Stimulated activated CD4-positive, alpha-beta T cell treated with anti-CD3 and anti-CD28 coated beads, Interleukin-15, amount 100 ng/mL, for 24 hours (primary cell): ENCODE results near the gene AGAP2.
"Not testable (repeated sequence)": the region's sequence is repeated elsewhere in the genome, so short reads cannot be mapped to it uniquely, and the experiment has no call there.

Experiments used
- DNase-seq: peaks from one replicate; pipeline ENCODE4 v3.0.0-alpha.2; 2020

Gene AGAP2

DNA sequence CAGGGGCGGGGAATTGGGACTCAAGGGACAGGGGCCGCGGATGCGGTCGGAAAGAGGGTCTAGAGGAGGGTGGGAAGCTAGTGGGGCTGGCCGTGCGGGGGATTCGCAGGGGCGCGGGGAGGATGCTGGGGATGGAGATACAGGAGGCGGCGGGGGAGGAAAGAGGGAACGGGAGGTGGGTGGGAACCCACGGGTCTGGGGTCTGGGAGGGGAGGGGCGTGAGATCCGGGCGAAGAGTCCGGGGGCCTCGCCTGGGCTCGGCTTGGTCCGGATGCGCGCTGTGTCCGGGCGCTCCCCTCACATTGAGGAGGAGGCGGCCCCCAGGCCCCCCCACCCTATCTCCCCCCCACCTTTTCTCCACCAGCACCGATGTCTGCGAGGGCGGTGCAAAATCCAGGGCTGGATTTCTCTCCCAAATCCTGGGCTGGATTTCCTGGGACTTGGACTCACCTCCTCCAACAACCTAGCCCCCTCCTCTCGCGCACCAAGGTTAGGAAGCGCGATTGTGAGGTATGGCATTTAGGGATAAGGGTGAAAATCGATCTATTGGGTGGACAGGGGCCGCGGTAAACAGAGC lies at the start of gene AGAP2:
Gene AGAP2 (minus strand): TSS at position 82 of the 577 bp plus-strand sequence. CDS start 496 bp downstream, outside the sequence.
- DNase-seq = no peak

DNA sequence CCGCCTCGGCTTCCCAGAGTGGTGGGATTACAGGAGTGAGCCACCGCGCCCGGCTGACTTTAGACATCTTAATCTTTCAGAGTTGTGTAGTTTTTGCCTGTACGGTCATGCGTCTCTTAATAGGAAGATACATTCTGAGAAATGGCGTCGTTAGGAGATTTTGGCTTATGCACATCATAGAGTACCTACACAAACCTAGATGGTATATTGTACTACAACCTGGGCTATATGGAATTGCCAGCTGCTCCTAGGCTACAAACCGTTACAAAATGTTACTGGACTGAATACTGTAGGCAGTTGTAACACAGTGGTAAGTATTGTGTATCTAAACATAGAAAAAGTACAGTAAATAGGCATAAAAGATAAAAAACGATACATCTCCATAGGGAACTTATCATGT lies 45.3 kb upstream of the AGAP2 start:
- DNase-seq = no peak

DNA sequence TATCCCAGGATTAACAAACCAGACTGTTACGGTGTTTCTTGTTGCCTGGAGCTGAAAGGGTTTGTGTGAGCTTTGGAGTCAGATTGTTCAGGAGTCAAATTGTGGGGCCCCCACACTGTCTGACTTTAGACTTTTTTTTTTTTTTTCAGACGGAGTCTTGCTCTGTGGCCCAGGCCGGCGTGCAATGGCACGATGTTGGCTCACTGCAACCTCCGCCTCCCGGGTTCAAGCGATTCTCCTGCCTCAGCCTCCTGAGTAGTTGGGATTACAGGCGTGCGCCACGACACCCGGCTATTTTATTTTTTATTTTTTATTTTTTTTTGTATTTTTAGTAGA lies 44.9 kb upstream of the AGAP2 start:
- no peak for DNase-seq

DNA sequence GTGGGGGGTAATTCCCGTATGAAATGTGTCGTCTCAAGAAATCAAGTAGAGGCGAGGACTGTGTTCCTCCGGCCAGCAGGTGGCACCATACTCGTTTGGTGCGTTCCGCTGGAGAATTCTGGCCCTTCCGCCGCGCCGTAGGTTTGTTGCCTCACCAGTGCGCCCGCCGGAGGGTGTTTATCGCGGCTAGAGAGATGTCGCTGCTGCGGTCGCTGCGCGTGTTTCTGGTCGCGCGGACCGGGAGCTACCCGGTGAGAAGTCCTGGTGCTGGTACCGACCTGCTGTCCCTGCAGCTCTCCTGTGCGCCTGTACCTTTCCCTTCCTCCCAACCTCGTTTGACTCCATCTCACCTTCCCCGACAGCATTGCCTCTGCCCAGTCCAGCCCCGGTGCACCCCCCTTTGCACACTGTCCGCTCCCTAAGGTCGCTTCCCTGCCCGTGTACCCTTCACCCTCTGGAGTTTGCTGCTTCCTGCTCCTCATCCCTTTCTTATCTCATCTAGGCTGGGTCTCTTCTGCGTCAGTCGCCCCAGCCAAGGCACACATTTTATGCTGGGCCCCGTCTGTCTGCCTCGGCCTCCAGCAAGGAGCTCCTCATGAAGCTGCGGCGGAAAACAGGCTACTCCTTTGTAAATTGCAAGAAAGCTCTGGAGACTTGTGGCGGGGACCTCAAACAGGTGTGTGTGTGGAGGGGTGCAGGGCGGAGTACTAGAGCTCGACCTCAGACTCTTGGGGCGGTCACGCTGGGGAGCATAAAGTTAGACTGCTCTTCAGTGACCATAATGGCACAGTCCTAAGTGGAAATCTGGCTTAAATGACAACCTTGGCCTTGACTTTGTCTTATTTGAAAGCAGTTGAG lies 44.3 kb upstream of the AGAP2 start, which contains the start of gene TSFM:
Gene TSFM (plus strand): TSS at position 180 of the 858 bp plus-strand sequence. CDS start 15 bp downstream, at position 195.
- DNase-seq = peak; percentile 99

DNA sequence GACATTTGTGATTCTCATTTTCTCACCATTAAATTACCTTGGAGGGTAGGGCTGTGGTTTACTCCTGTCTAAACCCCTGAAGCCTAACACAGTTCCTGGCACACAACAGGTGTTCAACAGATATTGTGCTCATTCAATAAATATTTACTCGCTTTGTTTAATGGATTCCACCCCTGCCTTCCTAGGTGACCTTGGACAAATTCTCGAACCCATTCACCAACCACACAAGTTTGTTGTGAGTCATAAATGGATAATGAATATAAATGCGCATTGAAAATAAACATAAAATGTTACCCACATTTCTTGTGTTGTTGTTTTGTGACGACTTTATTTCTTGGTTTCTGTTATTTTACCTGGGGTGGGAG lies 43.7 kb upstream of the AGAP2 start:
- no peak for DNase-seq

DNA sequence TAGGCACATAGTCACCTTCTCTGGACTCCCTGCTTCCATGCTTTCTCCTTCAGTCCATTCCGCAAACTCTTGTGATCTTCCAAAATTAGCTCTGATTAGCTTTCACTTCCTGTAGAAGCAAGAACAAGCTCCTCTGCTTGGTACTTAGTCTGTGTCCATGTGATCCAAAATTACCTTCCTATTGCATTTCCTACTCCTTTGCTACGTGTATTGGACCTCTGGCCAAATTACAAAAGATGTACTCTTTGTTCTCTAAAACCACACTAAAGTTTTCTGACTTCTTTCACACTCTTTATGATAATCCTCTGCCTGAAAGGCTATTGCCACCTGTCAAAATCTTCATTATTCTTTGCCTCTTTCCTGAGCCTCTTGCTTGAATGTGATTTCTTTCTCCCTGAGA lies 43.3 kb upstream of the AGAP2 start:
- no peak for DNase-seq

DNA sequence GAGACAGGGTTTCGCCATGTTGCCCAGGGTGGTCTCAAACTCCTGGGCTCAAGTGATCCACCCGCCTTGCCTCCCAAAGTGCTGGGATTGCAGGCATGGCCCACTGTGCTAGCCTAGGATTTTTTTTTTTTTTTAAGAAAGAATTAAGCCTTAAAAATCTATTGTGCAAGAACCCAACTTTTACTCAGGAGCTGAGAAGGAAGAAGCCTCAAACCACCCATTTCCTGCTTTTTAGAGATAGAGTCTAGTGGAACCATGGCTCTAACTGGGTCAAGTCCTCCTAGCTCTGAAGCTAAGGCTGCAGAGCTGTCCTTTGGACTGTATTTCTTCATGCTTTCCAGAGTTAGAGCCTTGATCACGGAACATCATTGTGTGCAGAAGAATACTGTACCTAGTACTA lies 42.7 kb upstream of the AGAP2 start:
- DNase-seq = no peak

DNA sequence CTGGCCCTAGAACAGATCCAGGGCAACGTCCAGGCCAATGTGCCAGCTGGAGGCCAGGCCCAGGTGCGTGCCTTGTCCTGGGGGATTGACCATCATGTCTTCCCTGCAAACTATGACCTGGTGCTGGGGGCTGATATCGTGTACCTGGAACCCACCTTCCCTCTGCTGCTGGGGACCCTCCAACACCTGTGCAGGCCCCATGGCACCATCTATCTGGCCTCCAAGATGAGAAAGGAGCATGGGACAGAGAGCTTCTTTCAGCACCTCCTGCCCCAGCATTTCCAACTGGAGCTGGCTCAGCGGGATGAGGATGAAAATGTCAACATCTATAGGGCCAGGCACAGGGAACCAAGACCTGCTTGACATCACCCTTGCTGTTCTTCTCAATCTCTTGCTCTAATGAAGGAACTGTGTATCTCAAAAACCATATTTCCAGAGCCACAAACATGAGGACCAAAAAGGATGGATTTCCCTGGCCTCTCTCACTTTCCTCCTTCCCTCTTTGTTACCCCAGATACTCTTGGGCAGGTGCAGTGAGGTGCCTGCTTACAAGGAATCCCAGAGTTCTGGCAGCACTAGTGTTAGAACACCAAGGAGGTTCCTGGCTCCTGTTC lies 41.8 kb upstream of the AGAP2 start:
- no peak for DNase-seq

DNA sequence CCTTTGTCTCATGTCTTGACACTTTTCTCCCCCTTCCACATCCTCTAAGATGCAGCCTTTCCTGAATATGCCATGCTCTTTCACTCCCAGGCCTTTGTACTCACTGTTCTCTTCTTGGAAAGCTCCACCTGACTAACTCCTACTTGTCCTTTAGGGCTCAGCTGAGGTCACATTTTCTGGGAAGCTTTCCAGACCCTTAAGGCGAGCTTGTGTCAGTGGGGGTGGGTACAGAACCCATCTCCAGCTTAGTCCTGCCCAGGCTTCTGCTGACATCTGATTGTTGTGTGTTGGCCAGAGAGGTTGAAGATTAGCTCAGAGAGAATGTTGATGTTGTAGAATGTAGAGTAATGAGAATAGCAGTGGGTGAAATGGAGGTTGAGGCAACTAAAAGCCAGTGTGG lies 41.2 kb upstream of the AGAP2 start:
- DNase-seq = no peak

DNA sequence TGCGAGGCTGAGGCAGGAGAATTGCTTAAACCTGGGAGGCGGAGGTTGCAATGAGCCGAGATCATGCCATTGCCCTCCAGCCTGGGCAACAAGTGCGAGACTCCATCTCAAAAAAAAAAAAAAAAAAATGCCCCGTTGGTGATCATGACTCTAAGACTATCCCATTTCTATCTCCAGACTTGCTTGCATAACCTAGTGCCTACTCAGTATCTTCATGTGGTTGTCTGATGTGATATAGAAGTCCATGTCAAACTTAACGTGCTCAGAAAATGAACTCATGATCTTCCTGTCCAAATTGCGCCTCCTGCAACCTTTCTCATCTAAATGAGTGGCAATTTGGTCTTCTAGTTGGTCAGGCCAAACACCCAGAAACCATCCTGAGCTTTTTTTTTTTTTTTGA lies 39.4 kb upstream of the AGAP2 start:
- no peak for DNase-seq

DNA sequence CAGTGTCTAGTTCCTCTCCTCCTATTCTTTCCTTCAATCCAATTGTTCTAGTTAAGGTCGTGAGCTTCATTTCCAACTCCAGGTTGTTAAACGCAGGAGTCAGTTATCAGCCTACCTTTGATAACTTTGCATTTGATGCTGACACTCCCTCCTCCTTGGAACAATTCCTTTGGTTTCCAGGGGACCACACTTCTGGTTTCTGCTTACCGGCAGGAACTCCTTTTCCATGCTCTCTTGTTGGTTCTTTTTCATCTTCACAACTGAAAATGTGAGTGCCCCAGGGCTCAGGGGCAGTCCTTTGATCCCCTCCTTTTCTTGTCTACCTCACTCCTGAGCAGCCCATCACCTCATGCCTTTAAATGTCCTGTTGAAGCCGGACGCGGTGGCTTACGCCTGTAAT lies 38.8 kb upstream of the AGAP2 start:
- DNase-seq = no peak

DNA sequence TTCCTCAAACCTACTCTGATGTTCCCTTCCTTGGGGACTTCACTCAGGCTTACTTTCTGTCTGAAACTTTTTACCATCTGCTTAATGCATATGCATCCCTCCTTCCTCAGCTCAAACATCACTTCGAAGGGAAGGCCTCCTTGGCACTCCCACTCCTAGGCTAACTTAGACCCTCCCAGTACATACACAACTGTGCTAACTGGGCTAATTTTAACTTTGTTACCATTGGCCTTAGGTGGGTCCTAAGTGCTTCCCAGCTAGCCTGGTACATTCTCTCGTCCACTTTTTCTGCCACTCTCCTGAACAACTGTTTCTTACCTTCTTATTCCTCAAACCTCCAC lies 37.7 kb upstream of the AGAP2 start:
- DNase-seq = no peak

DNA sequence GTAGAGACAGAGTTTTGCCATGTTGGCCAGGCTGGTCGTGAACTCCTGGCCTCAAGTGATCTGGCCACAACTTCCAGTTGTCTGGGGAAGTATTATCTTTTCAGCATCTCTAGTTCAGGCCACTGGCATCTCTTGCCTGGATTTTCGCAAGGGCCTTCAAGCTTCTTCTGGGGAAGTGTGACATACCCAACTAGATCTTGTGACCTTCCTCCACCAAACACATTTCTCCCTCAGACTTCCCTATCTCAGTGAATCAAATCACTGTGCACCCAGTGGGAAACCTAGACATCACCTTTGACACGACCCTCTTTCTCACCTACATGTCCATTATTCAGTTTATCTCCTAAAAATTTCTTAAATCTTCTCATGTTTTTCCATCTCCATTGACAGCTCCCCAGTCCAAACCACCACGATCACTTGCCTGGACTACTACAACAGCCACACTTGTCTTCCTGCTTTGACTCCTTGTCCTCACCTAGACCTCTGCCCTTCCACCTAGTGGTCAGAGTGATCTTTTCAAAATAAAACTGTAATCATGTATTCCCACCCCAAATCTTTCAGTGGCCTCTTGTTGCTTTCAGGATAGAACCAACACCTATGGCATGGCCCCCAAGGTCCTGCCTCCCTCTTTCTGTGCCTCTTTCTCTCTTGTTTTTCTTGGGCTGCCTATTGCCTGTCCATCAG lies 37.2 kb upstream of the AGAP2 start:
- DNase-seq = no peak

DNA sequence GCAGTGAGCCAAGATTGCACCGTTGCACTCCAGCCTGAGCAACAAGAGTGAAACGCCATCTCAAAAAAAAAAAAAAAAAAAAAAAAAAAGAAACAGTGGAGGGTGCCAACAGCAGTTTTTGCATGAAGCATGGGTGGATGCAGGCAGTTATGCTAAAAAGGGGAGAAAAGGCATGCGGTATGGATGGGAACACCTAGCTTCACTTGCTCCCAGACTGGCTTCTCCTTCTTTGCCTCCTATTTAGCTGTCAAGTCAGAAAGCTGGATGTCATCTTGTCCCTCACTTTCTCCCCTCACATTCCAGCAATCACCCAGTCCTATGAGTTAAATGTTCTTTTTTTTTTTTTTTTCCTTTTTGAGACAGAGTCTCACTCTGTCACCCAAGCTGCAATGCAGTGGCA lies 36.5 kb upstream of the AGAP2 start:
- DNase-seq = no peak

DNA sequence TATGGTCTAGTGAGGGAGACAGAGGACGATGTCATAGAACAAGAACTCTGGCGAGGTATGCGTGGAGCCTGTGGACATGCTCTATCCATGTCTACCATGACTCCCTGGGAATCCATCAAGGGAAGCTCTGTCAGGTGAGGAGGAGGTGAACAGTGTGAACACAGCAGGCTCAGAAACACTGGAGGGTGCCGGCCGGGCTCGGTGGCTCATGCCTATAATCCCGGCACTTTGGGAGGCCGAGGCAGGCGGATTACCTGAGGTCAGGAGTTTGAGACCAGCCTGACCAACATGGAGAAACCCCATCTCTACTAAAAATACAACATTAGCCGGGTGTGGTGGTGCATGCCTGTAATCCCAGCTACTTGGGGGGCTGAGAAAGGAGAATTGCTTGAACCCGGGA lies 36.1 kb upstream of the AGAP2 start:
- not testable (repeated sequence) for DNase-seq

DNA sequence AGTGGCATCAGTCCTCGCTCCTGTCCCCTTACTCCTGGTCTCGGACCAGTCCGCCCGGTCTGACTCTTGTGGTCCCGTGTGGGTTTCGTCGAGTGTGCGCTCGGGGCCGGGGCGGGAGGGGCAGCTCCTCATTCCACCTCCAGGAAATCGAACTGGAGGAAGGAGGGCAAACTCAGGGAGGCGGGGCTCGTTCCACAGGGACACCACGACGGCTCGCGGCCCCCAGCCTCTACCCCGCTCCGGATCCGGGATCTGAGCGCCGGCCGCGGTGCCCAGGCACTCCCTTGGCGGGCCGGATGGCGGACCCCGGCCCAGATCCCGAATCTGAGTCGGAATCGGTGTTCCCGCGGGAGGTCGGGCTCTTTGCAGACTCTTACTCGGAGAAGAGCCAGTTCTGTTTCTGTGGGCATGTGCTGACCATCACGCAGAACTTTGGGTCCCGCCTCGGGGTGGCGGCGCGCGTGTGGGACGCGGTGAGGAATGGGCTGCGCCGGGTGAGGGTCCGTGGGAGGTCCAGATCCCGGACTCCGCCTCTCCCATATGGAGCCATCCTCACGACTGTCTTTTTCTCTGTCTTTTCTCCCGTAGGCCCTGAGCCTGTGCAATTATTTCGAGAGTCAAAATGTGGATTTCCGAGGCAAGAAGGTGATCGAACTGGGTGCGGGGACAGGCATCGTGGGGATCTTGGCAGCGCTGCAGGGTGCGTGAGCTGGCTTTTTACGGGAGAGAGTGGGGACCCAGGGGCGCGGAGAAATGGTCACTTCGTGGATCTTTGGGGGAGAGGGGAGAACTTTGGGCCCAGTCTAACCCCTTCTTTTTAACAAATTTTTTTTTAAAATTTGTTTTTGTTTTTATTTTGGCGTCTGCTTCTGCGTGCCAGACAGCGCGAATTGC lies 34.1 kb upstream of the AGAP2 start, which contains the start of gene EEF1AKMT3:
Gene EEF1AKMT3 (plus strand): TSS at position 186 of the 894 bp plus-strand sequence. CDS start 111 bp downstream, at position 297.
- peak; percentile 66 for DNase-seq

DNA sequence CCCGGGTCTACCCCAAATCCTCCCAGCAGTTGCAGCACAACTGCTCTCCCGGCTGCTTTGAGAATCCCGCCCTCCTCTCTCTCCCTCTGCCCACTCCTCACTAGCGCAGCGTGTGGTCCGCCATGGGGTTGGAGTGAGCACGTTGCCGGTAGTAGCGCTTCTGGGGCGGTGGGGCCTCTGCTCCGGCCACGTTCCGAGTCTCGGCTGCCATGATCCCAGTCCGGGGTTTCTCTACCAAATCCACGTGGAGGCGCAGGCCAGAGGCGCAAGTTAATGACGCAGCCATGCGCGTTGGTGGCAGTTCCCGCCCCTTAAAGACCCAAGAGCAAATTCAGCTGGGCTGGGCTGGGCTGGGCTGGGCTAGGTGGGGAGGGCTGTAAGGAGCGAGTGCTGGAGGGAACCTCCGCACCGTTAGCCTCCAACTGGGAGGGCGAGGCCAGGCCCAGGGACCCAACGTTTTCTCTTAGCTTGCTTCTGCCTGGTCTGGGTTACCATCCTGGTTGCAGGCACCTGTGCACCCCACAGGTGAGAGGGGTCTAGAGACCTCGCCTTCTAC lies 33.4 kb upstream of the AGAP2 start, which contains the start of gene METTL1:
Gene METTL1 (minus strand): TSS at position 233 of the 556 bp plus-strand sequence. CDS start 22 bp downstream, at position 211.
- peak; percentile 96 for DNase-seq

DNA sequence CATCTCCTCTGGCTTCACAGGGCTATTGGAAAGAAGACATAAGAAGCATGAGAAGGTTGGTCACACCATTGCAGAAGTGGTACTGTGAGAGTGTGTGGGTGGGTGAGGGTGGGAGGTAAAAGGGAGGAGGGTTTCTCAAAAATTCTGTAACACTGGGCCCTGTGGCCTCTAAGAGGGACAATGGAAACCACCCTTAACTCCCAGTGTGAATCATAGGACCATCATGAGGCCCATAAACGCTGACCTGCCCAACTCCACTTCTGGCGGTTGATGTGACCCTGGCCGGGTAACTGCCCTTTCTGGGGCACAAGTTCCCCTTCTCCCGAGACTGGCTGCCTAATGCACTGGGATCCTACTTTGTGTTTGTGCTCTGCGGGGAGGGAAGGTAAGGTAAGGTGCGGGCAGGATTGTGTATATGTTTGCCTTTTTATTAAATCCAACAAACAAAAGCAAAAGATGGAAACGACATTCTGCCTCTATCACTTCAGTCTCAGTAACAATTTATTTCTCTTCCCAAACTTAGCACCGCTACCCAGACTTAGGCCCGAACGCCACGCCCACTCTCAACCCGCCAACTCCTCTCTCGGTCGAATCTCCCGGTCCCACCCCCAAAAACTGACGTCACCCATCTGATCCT lies 32.8 kb upstream of the AGAP2 start:
- DNase-seq = peak; percentile 97

DNA sequence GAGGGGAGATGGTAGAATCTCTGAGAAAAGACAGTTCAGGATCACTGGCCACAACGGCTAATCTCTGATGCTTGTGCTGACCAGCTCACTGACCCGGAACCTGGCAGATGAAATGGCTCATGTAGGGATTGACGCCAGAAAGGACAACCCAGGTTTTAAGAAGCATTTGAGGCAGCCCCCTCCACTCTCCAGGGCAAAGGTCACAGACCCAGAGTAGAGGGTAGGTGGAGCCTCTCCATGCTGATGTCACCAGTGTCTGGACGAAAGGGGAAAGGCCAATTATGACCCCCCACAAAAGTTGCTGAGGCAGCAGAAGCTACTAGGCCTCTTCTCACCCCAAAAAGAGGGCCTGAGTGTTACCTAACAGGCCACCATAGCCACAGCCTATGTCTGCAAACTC lies 32.2 kb upstream of the AGAP2 start:
- no peak for DNase-seq

DNA sequence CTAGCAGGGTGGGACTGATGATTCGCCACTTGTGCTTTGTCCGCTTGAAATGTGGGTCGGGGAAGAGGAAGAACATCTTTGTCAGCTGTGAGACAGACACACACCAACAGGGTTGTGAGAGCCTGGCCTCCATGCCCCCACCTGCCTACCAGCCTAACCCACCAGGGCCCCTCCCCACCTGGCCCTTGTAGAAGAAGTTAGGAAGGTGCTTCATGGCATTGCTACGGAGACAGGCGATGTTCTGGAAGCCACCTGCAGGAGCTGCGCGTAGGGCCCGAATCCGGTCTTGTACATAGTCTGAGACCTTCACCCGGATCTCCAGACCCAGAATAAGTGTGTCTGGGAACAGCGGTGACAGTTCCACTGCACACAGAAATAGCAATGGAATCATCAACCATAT lies 31.1 kb upstream of the AGAP2 start:
- no peak for DNase-seq

DNA sequence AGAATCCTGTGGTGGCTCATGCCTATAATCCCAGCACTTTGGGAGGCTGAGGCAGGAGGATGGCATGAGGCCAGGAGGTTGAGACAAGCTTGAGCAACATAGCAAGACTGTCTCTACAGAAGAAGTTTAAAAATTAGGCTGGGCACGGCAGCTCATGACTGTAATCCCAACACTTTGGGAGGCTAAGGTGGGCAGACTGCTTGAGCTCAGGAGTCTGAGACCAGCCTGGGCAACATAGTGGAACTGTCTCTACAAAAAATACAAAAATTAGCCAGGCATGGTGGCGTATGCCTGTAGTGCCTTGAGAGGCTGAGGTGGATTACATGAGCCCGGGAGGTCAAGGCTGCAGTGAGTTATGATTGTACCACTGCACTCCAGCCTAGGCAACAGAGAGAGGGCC lies 29.3 kb upstream of the AGAP2 start:
- no peak for DNase-seq

DNA sequence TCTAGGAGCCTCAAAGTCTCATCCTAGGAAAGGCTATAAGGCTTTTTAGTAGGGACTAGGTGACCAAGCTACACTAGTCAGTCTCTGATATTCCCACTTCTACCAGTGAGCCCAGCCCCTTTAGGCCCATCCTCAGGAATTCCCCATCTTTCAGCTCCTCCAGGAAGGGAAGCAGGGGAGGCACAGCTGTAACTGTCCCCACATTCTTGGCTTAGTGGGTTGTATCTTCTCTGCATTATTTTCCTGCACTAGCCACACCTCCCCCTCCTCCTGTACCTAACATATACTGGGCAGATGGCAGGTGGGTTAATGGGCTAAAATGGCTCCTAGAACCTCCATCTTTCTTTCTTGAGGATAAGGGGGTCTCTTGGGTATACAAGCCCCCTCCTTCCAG lies 28.8 kb upstream of the AGAP2 start:
- DNase-seq = no peak
